Caco-2 (cell line): Measurements from ENCODE around the gene TTLL5. TPM values are rescaled to one million over a fixed set of nuclear protein-coding genes. Genes with fewer than 3 reads are reported as not detected.

ENCODE experiments used
- BruUV-seq: library from RNA; stranded (reverse); fragments of 400-500 nt; replicated peaks from 2 replicates; lab custom pipeline; 2021; lab: Mats Ljungman, UMichigan
- CTCF ChIA-PET: fragments of 300-600 bp; sonication (Branson Sonifier 250); formaldehyde crosslinking; loops from one replicate; lab custom pipeline; 2022; ENCODE audit warnings: antibody characterized with exemption; lab: Charles Lee
- POLR2A ChIA-PET: fragments of 300-600 bp; sonication (Branson Sonifier 250); formaldehyde crosslinking; loops from one replicate; lab custom pipeline; 2022; ENCODE audit warnings: antibody characterized with exemption; lab: Charles Lee
- DNase-seq, 2 experiments: peaks; one replicate each; pipeline versions ENCODE4 v3.0.0 to v3.0.0-alpha.2; 2020 to 2022
- H3K27me3 ChIP-seq: replicated peaks from 2 replicates; pipeline ENCODE4 v1.6.0; 2011; ENCODE audit warnings: low read length; ENCODE audit not compliant: control insufficient read depth, insufficient read depth
- H3K36me3 ChIP-seq: 2 replicates; pipeline ENCODE4 v1.5.1; 2011; ENCODE audit warnings: low read length; ENCODE audit not compliant: control insufficient read depth, insufficient read depth
- H3K4me1 ChIP-seq: fragments of 250-450 bp; sonication (Bioruptor Pico); 2 replicates; pipeline ENCODE4 v1.5.1; 2020; ENCODE audit warnings: mild to moderate bottlenecking
- H3K4me3 ChIP-seq: 2 replicates; pipeline ENCODE4 v1.5.1; 2011; ENCODE audit warnings: low read depth, mild to moderate bottlenecking, control low read depth, low read length
- H3K9me3 ChIP-seq: fragments of 250-450 bp; sonication (Bioruptor Pico); 2 replicates; pipeline ENCODE4 v1.5.1; 2020; ENCODE audit warnings: mild to moderate bottlenecking, moderate library complexity
- H3K27ac Mint-ChIP-seq: one replicate; pipeline ENCODE4 v1.8.0; 2022; ENCODE audit warnings: mixed read lengths; ENCODE audit not compliant: unreplicated experiment
- H3K27me3 Mint-ChIP-seq: one replicate; pipeline ENCODE4 v1.8.0; 2022; ENCODE audit warnings: mixed read lengths; ENCODE audit not compliant: insufficient read depth, unreplicated experiment
- H3K36me3 Mint-ChIP-seq: one replicate; pipeline ENCODE4 v1.8.0; 2022; ENCODE audit warnings: mild to moderate bottlenecking, mixed read lengths; ENCODE audit not compliant: insufficient read depth, unreplicated experiment
- H3K4me1 Mint-ChIP-seq: one replicate; pipeline ENCODE4 v1.8.0; 2022; ENCODE audit warnings: low read depth, mixed read lengths; ENCODE audit not compliant: unreplicated experiment
- H3K4me3 Mint-ChIP-seq: one replicate; pipeline ENCODE4 v1.8.0; 2022; ENCODE audit warnings: mild to moderate bottlenecking, moderate library complexity, mixed read lengths; ENCODE audit not compliant: unreplicated experiment
- H3K9me3 Mint-ChIP-seq: one replicate; pipeline ENCODE4 v1.8.0; 2022; ENCODE audit warnings: mixed read lengths; ENCODE audit not compliant: unreplicated experiment
- intact Hi-C: fragments of 100-400 bp; cut with micrococcal nuclease; formaldehyde crosslinking; loops from one replicate; pipeline ENCODE4 v1.10.0; 2022; ENCODE audit not compliant: unreplicated experiment
- total RNA-seq: library from RNA; stranded (reverse); gene quantifications from 2 replicates; pipeline ENCODE4 v1.2.3, GENCODE V29; 2022
- TF ChIP-seq, protein P1 (sequence below), 2 experiments: fragments of 200-600 bp in 1 of 2; IDR thresholded peaks; 1 replicate in 1 of 2; 2 replicates in 1 of 2; pipeline versions ENCODE4 v1.5.1 to v1.8.0; 2011 to 2022; ENCODE audit warnings: antibody characterized with exemption in 1 of 2, control low read depth in 1 of 2, inconsistent platforms in 1 of 2, low read depth in 1 of 2, low read length in 1 of 2, mild to moderate bottlenecking in 1 of 2, moderate library complexity in 1 of 2; ENCODE audit not compliant: insufficient read depth in 1 of 2, severe bottlenecking in 1 of 2, unreplicated experiment in 1 of 2

The TTLL5 gene
- total RNA-seq, 1 experiment from 2014 or later: 38.2 TPM

DNA sequence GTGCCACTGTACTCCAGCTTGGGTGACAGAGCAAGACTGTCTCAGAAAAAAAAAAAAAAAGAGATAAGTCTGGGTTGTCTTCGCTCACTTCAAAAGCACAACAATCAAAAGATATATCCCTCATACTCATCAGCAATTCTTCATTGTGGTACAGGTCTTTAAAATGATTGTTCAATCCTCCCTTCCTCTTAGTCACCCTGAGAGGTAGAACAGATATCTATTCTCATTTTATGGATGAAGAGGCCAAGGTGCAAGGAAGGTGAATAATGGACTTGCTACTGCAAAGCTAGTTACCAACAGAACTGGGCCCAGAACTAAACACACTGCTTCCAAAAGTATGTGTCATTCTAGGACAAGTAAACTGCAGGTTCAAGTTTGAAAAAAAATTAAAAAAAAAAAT lies 7.5 kb upstream of the TTLL5 start:
- H3K27me3 ChIP-seq: no peaks in the 10 kb centered on the region
- peaks cover 28% of the 10 kb centered on the region for H3K4me1 Mint-ChIP-seq
- DNase-seq: no peak
- no peak overlapping the region for H3K4me3 Mint-ChIP-seq
- ChIA-PET POLR2A (interaction anchor here (1.9 kb wide), 1 partner anchor 76 kb away, joined by 10 read pairs; the partner anchor contains the start of gene FLVCR2), CTCF (interaction anchor here (0.6 to 5.3 kb wide), 5 partner anchors 18 to 346 kb away, joined by 3 to 106 read pairs (median 3); partner anchors contain the start of gene FLVCR2)
- BruUV-seq: no TSS peak
- H3K36me3 Mint-ChIP-seq: peaks cover 49% of the 10 kb centered on the region
- H3K27ac Mint-ChIP-seq: no peak overlapping the region
- intact Hi-C loops: no loop called here
- TF ChIP-seq, protein P1, sequence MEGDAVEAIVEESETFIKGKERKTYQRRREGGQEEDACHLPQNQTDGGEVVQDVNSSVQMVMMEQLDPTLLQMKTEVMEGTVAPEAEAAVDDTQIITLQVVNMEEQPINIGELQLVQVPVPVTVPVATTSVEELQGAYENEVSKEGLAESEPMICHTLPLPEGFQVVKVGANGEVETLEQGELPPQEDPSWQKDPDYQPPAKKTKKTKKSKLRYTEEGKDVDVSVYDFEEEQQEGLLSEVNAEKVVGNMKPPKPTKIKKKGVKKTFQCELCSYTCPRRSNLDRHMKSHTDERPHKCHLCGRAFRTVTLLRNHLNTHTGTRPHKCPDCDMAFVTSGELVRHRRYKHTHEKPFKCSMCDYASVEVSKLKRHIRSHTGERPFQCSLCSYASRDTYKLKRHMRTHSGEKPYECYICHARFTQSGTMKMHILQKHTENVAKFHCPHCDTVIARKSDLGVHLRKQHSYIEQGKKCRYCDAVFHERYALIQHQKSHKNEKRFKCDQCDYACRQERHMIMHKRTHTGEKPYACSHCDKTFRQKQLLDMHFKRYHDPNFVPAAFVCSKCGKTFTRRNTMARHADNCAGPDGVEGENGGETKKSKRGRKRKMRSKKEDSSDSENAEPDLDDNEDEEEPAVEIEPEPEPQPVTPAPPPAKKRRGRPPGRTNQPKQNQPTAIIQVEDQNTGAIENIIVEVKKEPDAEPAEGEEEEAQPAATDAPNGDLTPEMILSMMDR (IDR thresholded peaks at IDR 0.05; ENCODE audit: insufficient read depth in 1 of 2, low read depth in 1 of 2, low read length in 1 of 2, severe bottlenecking in 1 of 2, unreplicated experiment in 1 of 2): no peak
- H3K4me1 ChIP-seq: peaks cover 28% of the 10 kb centered on the region
- H3K9me3 ChIP-seq: no peaks in the 10 kb centered on the region
- H3K9me3 Mint-ChIP-seq: peaks cover 9% of the 10 kb centered on the region
- H3K4me3 ChIP-seq: no peak overlapping the region
- H3K36me3 ChIP-seq: peaks cover 5% of the 10 kb centered on the region
- H3K27me3 Mint-ChIP-seq: no peaks in the 10 kb centered on the region

DNA sequence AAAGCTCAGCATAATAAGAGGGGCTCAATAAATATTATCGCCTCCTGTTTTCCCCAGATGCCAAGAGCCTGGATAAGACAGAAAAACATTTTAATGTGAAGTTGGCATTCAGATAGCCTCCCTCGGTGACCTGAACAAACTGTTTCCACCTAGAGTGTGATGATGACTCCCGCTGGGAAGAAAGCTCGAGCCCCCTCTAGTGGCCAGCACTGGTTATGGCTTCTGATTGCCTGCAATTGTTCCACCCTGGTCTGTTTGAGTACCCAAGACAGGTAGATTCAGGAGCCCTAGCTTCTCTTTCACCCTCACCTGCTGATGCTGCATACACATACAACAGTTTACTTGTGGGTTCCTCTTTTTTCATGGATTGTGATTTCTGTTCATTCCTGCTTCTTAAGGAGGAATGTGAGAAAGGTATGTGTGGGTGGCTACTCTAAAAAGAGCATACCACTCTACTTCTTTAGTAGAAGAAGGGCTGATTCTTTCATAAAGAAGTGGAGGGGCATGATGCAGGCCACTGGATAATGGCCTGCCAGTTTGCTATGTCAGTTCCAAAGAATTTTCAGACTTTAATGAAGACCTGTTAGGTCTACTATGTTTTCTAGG lies 6.8 kb upstream of the TTLL5 start:
- DNase-seq: peak; percentile 76 to 86
- H3K27ac Mint-ChIP-seq: no peak overlapping the region
- no peak overlapping the region for H3K4me3 Mint-ChIP-seq
- H3K27me3 ChIP-seq: no peaks in the 10 kb centered on the region
- H3K27me3 Mint-ChIP-seq: no peaks in the 10 kb centered on the region
- BruUV-seq: no TSS peak
- peaks cover 26% of the 10 kb centered on the region for H3K4me1 Mint-ChIP-seq
- intact Hi-C loops: loop anchor here (1.0 kb wide), 2 partner anchors 31 to 77 kb away; no protein-coding TSS in a partner anchor
- H3K9me3 ChIP-seq: no peaks in the 10 kb centered on the region
- peaks cover 5% of the 10 kb centered on the region for H3K36me3 ChIP-seq
- H3K36me3 Mint-ChIP-seq: peaks cover 49% of the 10 kb centered on the region
- TF ChIP-seq, protein P1 (IDR thresholded peaks at IDR 0.05; ENCODE audit: insufficient read depth in 1 of 2, low read depth in 1 of 2, low read length in 1 of 2, severe bottlenecking in 1 of 2, unreplicated experiment in 1 of 2): peak; percentile 95 to 96
- peaks cover 21% of the 10 kb centered on the region for H3K4me1 ChIP-seq
- POLR2A ChIA-PET: interaction anchor here (1.9 kb wide), 1 partner anchor 76 kb away, joined by 10 read pairs; the partner anchor contains the start of gene FLVCR2
- peaks cover 9% of the 10 kb centered on the region for H3K9me3 Mint-ChIP-seq
- CTCF ChIA-PET: interaction anchor here (0.8 to 5.3 kb wide), 4 partner anchors 77 to 346 kb away, joined by 3 to 106 read pairs (median 6); partner anchors contain the start of gene FLVCR2
- H3K4me3 ChIP-seq: no peak overlapping the region

DNA sequence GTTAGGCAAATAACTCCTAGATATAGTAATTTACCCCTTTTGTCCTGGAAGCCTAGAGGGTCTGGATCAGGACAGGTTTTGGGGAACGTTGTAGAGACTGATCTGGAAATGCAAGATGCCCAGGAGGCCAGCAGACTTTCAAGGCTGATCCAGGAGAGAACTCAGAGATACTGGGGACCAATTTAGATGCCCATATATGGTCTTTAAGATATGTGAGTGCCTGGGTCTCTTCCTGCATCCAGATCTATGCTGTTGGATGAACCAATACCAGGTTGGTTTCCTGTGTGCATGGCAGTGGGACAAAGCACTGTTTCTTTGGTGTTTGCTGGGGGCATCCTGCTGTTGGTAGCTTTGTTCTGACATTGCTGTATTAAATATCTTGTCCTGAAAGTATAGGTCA lies 5.8 kb upstream of the TTLL5 start:
- TF ChIP-seq, protein P1 (IDR thresholded peaks at IDR 0.05; ENCODE audit: insufficient read depth in 1 of 2, low read depth in 1 of 2, low read length in 1 of 2, severe bottlenecking in 1 of 2, unreplicated experiment in 1 of 2): no peak
- H3K4me1 ChIP-seq: peaks cover 12% of the 10 kb centered on the region
- intact Hi-C loops: no loop called here
- peaks cover 5% of the 10 kb centered on the region for H3K36me3 ChIP-seq
- no peaks in the 10 kb centered on the region for H3K27me3 ChIP-seq
- Mint-ChIP-seq H3K4me1 (peaks cover 16% of the 10 kb centered on the region), H3K4me3 (no peak overlapping the region), H3K27ac (no peak overlapping the region), H3K36me3 (peaks cover 40% of the 10 kb centered on the region), H3K9me3 (no peaks in the 10 kb centered on the region), H3K27me3 (no peaks in the 10 kb centered on the region)
- ChIA-PET CTCF (interaction anchor here (2.6 to 6.4 kb wide), 3 partner anchors 77 to 94 kb away, joined by 9 to 106 read pairs (median 65); partner anchors contain the start of gene FLVCR2), POLR2A (interaction anchor here (1.9 kb wide), 1 partner anchor 77 kb away, joined by 10 read pairs; the partner anchor contains the start of gene FLVCR2)
- BruUV-seq: no TSS peak
- no peaks in the 10 kb centered on the region for H3K9me3 ChIP-seq
- H3K4me3 ChIP-seq: no peak overlapping the region
- DNase-seq: no peak
